ENCODE data around the gene SOX6.
"Not testable (repeated sequence)": the region's sequence is repeated elsewhere in the genome, so short reads cannot be mapped to it uniquely, and the experiment has no call there.

Gene SOX6

DNA sequence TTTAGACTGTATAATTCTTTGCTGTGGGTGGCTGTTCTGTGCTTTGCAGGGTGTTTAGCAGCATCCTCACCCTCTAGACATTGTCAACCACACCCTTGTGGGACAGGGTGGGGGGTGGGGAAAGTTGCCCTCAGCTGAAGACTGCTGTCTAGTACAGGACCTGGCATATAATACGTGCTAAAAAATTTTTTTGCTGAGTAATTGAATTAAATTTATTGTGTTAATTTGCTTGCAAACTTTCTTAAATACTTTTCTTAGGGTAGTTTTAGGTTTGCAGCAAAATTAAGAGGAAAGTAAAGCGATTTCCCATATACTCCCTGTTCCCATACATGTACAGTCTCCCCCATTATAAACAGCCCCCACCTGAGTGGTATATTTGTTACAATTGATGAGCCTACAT, 268.5 kb downstream of the SOX6 start:
- no peak for DNase-seq

DNA sequence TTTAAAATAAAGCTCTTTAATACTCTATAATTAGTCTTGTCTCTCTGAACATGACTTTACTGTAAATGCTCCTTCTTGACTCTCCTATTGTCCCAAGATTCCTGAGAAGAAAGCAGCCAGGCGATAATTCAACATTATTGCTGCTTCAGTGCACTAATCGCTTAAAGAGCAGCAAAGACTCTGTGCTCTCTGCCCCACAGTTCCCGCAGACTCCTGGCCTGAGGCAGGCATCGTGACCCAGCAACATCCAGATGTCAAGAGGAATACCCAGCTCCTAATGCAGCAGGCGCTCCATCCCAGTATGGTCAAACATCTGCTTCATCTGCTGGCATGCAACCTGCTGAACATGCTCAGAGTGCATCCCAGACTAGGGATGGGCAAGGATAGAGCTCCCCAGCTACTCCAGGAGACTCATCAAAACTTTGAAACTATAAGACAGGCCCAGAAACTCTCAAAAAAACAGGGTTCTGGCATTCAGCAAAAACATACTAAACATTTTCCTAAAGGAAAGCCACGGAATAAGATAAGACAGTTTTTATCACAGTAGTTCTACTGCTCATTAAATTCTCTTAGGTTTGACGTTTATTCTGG, 270.0 kb downstream of the SOX6 start:
- no peak for DNase-seq

DNA sequence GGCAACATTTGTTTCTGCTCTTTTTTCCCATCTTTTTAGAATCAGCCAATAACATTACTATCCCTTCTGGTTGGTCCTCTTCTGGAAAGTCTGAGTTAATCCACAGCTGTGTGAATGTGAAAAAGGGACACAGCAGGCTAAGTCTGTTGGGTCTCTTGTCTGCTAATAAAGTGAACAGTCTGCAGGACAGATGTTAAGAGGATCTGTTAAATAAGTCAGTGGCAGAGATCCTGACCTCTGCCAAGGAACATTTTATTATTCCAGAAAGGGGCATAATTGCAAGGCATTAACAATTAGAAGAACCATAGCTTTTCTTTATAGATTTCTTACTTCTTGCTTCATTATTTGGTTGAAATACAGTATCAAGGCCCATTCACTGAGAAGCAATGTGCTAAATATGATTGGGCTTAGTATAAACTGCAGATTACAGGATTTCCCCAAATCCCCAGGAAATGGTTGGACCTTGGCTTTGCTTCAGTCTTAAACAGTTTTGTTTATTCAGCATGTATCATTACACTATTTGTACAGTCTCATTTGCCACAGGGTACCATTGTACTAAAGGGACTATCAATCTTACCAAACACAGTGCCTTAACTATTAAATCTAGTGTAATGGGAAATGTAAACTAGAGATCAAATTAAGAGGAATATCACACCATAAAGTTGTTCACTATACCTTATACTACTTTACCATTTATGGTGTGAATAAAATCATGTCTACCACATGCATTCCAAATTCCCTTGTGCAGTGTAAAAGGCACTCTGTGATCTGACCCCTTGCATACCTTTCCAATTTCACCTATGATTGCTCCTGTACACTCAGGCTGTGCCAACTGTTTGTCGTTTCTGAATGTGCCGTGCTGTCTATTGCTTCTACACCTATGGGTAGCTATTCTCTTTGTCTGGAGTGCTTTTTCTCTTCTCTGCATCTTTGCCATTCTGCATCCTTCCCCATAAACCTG, 274.0 kb downstream of the SOX6 start:
- peak; percentile 24 for DNase-seq

DNA sequence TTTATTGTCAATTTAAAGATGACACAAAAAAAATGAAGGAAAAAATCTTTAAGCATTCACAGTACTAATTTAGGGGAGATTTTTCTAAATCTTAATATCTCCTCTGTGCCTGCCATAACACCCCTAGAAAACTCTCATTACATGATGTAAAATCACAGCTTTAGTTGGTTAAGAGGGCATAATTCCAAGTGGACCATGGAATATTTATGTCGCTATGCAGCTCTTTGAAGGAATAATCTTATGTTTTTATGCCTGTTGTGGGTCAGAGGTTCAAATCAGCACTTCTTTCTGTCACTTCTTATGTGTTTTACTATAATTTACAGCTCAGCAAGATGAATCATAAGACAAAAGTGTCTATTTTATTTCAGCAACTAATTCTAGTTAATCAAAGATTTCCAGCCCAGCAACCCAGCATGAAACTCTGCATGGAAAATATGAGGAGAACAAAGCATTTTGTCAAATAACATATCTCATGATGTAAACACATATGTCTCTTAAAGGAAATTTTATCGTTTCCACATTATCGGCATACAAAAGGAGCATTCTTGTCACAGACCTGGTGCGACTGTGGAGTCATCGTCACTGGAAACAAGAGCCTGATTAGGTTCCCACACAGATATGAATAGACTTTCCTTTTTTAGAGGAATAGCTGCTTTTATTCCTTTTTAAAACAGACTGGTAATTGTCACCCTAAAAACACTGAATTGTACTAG, 274.8 kb downstream of the SOX6 start:
- no peak for DNase-seq

DNA sequence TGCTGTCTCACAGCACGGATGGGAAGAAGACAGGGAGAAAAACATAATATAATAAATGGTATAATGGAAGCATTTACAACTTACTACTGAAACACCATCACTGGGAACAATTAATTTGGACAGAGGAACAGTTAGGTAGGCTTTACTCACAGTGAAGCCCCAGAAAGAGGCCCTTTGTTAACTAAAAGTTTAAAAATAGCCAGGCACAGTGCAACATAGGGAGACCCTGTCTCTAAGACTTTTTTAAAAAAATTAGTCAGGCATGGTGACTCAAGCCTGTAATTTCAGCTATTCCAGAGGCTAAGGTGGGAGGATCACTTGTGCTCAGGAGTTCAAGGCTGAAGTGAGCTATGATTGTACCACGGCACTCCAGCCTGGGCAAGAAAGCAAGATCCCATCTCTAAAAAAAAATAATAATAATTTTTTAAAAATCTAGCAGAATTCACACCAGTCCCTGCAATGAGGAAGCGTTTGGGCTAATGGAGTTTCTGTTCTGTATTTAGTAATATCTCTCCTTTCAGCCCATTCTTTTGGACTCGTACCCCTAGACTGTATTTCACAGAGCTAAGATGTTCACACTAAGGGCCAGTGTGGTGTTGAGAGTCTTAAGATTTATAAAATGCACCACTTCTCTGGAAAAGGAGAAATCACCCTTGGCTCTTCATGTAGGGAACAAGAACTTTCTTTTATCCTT, 275.5 kb downstream of the SOX6 start:
- no peak for DNase-seq

DNA sequence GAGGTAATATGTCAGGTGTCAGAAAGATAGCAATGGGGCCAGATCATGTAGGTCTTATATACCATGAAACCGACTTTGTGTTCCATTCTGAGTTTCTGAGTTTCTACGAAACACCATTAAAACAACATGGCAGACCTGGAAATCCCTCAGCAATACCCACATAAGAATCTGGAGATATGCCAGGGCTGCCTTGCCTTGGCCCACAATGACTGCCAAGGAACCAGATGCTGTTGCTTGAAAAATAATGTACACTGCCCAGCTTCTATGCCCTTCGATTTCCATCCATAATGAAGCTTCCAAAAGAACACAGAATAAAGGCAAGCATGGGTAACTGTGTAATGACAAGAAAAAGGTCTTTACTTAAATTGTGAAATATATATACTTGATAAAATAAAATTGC, 277.4 kb downstream of the SOX6 start:
- DNase-seq: no peak

DNA sequence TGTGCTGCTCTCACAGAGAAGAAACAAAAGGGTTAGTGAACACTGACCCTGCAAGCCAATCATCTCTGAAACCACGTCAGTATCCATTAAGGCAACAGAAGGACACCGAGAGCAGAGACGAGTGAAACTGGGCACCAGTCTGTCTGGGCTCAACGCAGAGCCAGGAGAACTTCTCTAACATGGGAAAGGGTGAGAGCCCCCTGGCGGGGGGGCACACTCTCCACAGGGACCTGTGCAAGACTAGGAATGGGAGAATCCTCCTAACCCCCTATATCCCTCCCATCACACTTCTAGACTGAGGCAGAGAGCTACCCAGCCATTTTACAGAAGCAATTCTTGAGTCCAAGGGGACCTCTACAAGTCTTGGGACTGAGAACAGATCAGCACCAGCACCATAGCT, 285.8 kb downstream of the SOX6 start:
- DNase-seq: no peak

DNA sequence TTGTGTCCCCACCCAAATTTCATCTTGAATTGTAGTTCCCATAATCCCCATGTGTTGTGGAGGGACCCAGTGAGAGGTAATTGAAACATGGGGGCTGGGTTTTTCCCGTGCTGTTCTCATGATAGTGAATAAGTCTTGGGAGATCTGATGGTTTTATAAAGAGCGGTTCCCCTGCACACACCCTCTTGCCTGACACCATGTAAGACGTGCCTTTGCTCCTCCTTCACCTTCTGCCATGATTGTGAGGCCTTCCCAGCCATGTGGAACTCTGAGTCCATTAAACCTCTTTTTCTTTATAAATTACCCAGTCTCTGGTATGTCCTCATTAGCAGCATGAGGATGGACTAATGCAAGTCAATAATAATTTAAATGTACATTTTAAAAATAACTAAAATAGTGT, 289.1 kb downstream of the SOX6 start:
- not testable (repeated sequence) for DNase-seq

DNA sequence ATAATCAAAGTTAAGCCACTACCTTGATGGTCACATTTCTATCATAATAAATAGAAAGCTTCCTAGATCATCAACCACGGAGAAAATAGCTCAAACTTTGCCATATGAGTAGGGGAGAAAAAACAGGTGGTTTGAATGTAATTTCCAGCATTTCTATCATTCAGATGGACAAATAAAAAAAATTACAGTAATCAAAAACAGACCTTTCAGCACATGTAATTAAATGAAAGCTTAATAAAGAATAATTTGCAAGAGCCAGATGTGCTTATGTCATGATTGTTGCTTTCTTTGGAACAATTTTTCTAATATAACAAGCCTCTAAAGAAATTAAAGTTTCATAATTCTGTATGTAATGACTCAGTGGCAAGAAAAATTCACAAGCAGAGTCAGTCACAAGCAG, 297.0 kb downstream of the SOX6 start:
- DNase-seq: no peak

DNA sequence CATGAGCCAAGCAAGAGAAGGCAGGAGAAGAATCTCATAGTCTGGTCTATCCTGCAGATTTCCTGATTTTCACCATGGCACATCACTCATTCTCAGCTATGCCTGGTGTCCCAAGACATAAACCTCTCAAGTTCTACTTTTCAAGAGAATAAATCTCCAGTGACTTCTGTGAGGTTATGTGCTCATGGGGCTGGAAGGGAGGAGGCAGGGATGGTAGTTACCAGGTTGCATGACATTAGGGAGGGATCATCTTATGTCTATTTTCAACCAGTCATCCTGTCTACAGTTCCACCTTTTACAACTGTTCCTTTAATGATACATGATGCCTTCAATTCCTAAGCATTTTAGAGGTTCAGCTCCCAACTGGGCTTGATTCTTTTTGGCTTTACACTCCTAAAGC, 297.7 kb downstream of the SOX6 start:
- no peak for DNase-seq

DNA sequence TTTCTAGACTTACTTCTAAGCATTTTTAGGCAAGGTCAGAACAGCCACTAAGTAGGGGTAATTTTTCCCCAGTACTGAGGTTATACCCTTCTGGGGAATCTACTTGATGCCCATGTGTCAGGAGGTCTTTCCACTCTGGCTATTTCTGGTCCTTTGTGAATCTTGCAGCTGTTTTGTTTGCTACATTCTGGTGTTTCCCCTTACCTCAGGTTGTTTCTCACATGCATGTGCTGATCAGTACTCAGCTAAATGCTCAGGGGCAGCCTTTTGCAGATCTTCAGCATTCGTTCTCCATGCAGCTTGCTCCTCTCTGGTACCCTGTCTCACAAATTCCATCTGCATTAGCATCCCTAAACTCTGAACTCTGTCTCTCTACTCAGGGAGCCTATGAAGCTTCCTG, 303.6 kb downstream of the SOX6 start:
- no peak for DNase-seq

DNA sequence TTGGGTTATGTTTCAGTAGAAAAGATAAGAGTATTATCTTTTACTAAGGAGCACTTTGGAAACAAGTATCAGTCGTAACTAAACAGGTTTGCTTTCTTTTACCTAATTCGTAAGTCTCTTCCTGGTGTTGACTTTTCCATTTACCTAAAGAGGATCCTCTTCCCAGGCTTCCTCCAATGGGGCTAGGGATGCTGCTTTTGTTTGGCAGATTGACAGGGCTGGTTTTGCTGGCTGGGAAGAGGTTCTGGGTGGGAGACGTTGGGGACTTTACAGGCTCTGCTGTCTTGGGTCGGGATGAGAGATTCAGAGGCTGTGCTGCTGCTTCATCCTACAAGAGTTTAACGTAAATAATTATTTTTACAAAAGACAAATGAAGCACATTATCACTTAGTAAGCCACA, 306.7 kb downstream of the SOX6 start:
- no peak for DNase-seq

DNA sequence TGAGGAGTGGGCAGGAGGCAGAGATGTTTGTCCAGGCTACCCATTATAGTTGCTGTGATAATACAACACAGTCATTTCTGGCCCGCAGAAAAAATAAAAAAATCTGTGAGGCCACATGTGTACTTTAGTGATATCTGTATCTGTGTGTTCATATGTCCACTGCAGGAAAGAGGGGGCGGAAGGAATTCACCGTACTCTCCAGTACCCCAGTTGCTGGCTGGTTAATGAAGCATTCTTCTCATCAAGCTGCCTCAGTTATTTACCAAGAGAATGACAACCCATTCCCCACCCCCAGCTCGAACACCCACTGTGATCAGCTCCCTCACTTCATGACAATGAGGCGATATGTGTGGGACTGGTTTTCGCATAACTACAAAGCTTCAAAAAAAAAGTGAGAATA, 309.3 kb downstream of the SOX6 start:
- no peak for DNase-seq

DNA sequence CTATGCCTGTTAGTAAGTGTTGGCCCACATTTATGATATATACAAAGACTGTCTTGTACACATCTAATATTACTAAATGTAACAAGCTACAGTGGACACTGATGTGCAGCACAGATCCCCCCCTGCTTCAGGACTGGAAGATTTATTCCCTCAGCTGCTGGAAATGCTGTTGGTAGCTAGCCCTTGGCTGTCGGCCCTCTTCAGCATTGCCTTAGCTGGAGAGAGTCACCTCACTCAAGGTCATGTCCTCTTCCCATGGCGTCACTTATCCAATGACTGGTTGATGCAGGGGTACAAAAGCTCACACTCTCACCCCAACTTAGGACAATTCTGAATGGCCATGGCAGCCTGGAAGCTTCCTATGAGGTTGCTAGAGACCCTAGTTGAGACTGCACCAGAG, 312.7 kb downstream of the SOX6 start:
- no peak for DNase-seq

DNA sequence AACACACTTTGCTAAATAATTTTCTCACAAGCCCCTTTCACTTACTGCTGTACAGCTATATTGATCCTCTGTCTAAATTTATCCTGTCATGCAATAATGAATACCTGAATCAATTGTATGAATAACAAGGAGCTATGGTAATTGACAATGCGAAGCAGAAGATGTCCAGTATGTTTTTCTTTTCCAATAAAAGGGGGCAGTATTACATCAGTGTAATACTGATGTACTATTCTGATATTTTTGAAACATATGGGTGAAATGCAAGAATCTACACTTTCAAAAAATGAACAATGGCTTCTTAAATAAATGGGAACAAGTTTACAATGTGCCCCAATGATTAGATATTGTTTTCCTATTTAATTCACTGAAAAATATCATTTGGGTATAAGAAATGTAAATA, 315.1 kb downstream of the SOX6 start:
- no peak for DNase-seq

DNA sequence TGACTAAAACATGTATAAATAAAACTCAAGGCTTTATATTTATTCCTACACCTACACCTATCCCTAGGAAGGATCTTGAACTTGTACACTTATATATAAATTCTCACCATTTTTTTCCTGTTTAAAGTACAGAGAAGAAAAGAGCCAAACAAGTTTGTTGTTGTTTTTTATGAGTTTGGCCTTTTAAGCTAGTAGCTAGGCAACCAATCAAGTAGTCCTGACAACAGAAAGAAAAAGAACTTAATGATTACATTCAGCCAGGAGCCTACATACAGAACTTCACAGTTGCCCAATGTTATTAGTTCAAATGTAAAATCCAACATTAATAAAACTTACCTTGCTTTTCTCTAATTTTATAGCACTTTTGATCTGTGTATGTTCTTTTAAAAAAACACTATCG, 316.2 kb downstream of the SOX6 start:
- no peak for DNase-seq

DNA sequence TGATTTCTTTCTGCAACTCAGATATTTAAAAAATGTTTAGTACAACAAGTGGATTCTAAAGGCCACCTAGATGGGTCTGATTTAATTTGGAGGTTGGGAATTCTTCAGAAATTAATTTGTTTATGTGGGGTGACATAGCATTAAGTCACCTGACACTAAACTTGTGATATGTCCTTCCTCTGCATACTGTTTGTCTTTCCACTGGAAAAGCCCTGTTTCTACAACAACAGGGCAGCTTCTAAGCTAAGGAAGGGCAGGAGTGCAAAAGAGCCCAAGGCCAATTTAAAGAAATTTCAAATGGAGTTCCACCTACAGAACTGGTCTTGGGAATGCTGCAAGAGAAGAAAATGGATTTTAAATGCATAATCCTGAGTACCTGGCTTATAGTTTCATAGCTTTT, 319.2 kb downstream of the SOX6 start:
- no peak for DNase-seq

DNA sequence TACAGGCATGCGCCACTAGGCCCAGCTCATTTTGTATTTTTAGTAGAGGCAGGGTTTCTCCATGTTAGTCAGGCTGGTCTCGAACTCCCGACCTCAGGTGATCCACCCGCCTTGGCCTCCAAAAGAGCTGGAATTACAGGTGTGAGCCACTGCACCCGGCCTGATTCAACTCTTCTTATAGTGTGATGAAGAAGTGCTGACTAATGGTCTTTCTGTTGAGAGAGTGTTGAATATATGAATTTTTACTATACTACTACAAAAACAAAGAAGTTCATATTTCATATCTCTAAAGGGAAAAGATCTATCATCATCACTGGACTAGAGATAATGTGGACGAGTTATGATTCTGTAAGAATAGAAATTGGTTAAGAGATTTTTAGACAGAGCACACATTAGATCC, 320.1 kb downstream of the SOX6 start:
- no peak for DNase-seq

DNA sequence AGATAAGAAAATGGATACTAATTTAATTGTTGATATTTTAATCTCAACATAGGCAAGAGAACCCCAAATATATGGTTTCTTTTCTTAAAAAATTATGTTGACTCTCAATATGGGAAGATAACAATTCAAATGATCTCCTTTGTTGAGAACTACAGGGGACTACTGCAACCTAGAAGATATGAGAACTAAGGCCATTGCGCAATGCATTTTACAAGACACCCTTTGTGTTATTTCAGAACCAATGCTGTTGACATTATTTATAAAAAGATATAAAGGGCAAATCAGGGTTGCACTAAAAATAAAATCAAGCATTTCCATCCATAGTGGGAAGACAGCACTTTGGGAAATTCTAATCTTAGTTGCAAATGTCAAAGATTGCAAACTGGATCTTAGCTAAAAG, 322.3 kb downstream of the SOX6 start:
- DNase-seq: no peak

DNA sequence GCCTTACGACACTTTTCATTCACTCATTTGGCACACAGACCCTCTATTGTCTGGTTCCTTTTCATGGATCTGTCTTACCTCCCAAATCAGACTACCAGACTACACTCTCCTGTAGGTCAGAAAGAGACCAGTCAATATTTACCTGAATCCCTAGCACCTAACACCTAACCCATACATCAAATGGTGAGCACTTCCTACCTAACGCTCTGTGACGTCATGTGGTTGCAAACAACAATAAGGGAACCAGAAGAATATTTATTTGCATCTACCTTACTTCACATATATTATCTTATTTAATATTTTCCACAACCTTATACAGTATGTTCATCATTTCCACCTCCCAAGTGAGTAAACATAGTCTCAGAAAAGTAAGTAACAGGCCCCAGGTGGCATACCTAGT, 323.4 kb downstream of the SOX6 start:
- no peak for DNase-seq

DNA sequence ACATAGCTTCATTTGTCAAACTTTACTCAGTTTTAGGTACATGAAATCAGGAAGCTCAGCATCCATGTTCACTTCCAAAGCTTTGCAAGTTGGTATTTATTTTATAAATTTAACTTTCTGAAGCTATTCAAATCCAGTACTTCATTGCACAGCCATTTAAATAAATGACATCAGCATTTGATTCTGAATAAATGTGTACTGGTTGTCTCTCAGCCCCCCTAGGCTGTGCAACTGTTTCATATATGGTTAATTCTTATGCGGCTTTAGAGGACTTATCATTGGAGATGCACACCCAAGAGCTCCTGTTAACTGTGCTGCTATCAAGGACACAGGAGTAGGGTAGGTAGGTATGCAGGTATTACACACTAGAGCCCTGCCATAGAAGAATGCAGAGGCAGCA, 325.1 kb downstream of the SOX6 start:
- DNase-seq: no peak

DNA sequence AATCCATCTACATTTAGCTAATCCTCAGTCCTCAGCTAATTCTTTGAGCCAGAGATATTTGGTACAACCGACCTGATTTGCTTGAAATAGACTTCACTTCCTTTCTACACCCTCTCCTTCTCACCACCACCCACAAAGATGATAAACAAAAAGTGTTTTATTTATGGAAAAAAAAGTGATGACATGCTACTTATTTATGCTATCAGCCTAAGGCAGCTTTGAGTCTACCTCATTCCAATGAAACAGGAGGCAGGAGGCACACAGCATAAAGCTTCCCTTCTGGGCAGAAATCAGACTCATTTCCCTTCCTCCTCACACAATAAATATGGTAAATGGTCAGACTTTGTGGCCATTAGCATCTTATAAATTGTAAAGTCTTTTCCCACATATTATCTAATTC, 325.7 kb downstream of the SOX6 start:
- no peak for DNase-seq

DNA sequence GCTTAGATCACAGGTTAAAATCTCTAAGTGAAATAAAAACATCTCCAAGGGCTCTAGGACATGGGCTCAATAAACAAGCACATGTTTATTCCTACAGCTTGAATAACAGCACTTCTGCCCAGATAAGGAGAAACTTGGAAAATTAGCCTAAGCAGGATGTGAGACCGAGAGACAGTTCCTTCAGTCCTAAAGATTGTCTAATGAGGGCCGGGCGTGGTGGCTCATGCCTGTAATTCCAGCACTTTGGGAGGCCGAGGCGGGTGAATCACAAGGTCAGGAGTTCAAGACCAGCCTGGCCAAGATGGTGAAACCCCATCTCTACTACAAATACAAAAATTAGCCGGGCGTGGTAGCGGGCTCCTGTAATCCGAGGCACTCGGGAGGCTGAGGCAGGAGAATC, 327.2 kb downstream of the SOX6 start:
- DNase-seq: not testable (repeated sequence)
